GM10847 (cell line): Measurements from ENCODE around the gene IFNK.

Experiments used
- POLR2A ChIP-seq: IDR thresholded peaks from 2 replicates; pipeline ENCODE4 v1.6.1; 2011; ENCODE audit not compliant: insufficient read length; ENCODE audit errors: extremely low read depth

Gene IFNK

DNA sequence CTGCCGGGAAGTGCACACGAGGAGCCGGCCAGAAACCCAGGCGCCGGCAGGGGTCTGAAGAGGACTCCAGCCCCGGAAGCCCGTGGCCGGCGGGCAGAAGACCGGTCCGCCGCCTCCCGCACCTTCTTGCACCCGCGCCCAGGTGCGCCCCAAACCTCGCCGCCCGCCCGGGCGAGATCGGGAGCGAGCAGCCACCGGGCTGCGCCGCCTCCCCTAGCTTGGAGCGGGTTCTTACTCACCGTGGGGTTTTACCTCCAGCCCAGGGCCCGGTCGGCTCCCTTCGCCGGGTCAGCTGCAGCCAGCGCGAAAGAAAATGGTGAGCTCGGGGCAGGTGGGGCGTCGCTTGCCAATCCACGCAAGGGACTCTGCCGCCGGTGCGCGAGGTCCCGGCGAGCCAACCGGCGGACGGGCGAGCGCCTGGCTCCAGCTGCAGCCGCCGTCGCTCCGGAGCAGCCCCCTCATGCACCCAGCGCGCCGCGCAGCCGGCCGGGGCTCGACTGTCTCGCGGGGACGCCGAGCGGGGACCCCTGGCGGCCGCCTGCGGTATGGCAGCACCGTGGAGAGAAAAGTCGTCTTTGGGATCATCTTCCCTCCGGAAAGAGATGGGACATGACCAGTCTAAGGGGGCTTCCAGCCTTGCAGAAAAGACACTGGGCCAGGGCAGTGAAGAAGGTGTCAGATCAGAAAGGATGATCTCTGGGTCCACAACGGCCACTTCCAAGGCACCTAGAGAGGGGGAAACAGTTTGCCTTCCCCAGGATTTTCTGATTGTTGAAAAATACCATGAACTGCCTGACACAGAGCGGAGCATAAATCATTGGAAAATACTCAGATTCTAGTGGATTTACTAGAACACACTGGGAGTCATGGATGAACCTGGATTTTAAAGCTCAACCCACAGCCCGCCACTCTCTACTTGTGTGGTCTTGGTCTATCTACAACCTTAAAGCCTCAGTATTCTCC lies 5.5 kb downstream of the IFNK start, which contains the start of gene MOB3B:
Gene MOB3B, minus strand, starts transcription at position 499 of the 963 bp plus-strand sequence. CDS start 74,264 bp downstream, outside the sequence.
- no peak for TF ChIP-seq POLR2A

- no peak for TF ChIP-seq POLR2A
These were observed 7.0 kb downstream of the IFNK start for GRCh38 chr9:27530915-27531755.

GRCh38 chr9:27532046-27532445 lies 8.0 kb downstream of the IFNK start:
- no peak for TF ChIP-seq POLR2A

- TF ChIP-seq POLR2A: no peak
These were observed 9.2 kb downstream of the IFNK start for GRCh38 chr9:27533311-27533710.

DNA sequence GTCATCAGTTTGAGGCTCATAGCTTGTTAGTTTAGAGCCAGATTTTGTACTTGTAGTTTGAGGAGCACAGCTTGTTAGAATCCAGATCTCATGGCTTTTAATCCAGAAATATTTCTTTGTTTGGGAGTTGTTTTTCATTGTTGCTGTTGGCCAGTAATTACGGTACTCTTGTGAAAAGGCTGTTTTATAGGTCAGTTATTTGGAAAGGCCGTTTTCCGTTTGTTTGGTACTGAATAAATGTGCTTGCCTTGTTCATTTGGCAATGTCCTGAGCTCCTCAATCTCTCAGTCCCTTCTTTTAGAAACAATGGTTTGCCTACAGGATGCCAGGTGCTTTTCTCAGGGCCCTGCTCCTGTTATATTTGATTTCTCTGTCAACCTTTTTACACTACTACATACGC lies 10.0 kb downstream of the IFNK start:
- TF ChIP-seq POLR2A: no peak

- TF ChIP-seq POLR2A: no peak
These were observed 10.6 kb downstream of the IFNK start for GRCh38 chr9:27534658-27535209.

DNA sequence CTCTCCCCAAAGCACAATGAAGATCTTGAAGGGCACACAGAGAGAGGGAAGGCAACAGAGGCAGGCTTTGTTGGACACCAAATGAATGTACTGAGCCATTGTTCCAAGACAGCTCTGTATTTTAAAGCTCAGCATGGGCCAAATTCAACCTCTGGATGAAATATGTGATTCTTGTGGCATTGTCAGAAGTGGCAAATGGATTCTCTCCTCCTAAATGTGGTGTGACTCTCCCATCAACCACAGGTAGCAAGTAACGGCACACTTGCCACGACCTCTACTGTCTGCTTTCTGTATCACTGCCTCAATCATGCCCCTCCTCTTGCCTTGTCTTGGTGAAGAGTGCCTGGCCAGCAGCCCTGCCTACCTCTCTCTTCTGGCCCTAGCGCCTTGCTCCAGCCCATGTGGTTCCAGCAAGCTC lies 11.6 kb downstream of the IFNK start:
- no peak for TF ChIP-seq POLR2A

DNA sequence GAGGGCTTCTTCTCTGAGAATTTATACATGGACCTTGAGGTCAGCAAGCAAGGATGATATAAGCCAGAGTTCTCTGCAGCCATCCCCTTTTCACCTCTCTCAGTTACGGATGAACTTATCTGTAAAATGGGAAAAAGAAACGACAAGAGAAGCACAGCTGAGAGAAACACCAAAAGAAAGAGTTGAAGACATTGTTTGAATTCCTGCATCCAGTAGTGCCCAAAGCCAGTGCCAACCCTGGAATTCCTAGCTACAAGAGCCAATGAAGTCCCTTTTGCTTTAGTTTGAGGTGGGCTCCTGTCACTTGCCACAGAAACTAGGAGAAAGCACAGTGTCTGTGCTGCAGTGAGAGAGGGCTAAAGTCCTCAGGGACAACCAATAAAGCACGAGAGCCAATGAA lies 12.1 kb downstream of the IFNK start:
- no peak for TF ChIP-seq POLR2A

DNA sequence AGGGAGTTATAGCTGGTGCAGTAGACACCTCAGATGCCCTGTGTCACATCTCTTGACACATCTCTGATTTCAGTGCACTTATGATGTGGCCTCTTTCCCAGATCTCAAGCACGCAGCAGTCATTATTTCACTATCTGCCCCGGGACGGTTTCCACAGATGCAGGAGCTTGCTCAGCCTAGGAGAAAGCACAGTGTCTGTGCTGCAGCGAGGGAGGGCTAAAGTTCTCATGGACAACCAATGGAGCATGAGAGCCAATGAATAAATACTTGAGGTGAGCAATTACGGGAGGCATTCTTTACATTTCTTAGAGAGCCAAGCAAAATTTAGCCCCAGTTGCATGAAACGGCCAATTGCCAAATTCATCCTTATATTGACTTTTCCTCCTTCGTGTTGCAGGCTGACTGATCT lies 12.9 kb downstream of the IFNK start:
- TF ChIP-seq POLR2A: no peak

- TF ChIP-seq POLR2A: no peak
These were observed 13.7 kb downstream of the IFNK start for GRCh38 chr9:27537756-27538155.

DNA sequence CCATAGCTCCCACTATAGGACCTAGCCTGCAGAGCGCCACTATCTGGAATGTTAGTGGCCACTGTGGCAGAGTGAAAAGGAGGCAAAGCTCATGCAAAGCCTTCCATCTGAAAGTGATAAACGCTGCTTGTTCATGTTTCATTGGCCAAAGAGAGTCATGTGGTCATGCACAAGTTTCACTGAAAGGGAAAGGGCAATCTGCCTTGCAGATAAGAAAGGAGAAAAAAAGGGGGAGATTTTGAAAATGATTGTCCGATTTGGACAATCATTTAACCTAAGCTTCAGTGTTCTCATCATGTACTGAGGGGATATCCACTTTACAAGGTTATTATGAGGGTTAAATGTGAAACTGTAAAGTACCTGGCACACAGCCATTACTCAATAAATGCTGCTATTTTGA lies 14.6 kb downstream of the IFNK start:
- TF ChIP-seq POLR2A: no peak

GRCh38 chr9:27539479-27540441 lies 15.7 kb downstream of the IFNK start:
- no peak for TF ChIP-seq POLR2A

GRCh38 chr9:27540502-27540901 lies 16.4 kb downstream of the IFNK start:
- no peak for TF ChIP-seq POLR2A

DNA sequence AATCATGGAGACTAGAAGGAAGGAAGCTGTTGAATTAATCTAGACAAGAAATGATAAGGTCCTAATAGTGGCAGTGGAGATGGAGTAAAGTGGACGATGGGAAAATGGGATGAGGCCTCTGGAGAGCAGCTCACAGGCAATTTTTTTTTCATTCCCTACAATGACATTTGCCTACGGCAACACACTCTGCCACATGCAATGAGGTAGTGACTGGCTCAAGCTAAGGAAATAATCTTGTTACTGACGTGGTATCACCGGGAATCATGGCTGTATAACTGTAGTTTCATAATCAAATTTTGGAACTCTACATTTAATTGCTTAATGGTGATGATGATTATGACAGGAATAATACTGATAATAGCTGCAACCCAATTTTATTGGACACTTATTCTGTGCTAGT lies 17.6 kb downstream of the IFNK start:
- TF ChIP-seq POLR2A: no peak

GRCh38 chr9:27542508-27542907 lies 18.4 kb downstream of the IFNK start:
- no peak for TF ChIP-seq POLR2A

DNA sequence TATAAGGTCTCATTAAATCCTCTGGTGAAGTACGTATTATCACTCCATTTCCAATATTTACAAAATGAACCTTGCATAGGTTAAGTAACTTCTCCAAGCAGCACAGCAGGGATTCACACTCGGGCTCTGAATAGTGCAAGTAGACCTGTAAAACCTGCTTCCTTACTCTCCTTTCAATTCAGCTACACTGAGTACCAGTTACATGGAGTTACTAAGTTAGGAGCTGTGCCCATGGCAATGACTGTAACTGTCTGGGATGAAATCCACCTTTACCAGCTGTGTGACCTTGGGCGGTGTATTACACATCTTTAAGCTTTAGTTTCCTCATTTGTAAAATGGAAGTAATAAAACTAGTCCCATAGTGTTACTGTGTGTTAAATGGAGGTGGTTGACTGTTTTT lies 21.4 kb downstream of the IFNK start:
- no peak for TF ChIP-seq POLR2A
